MM.1S (cell line): ENCODE data around the gene FCGBP.

Source experiments
- DNase-seq: peaks from one replicate; pipeline ENCODE4 v3.0.0-alpha.2; 2015
- H2AFZ ChIP-seq: fragments of 300-600 bp; sonication (generic); 2 replicates; pipeline ENCODE4 v1.6.0; 2016; ENCODE audit warnings: antibody characterized with exemption, low read length
- H3F3A ChIP-seq: fragments of 300-600 bp; sonication (generic); 2 replicates; pipeline ENCODE4 v1.6.1; 2016; ENCODE audit warnings: mild to moderate bottlenecking, antibody characterized with exemption, low read length, moderate library complexity, mixed read lengths; ENCODE audit not compliant: insufficient read depth
- H3K27ac ChIP-seq: fragments of 300-600 bp; sonication (generic); 2 replicates; pipeline ENCODE4 v1.5.1; 2016; ENCODE audit warnings: mild to moderate bottlenecking, low read length
- H3K27me3 ChIP-seq: fragments of 300-600 bp; sonication (generic); replicated peaks from 2 replicates; pipeline ENCODE4 v1.6.0; 2016; ENCODE audit warnings: low read length; ENCODE audit not compliant: insufficient read depth
- H3K36me3 ChIP-seq: fragments of 300-600 bp; sonication (generic); replicated peaks from 2 replicates; pipeline ENCODE4 v1.6.1; 2016; ENCODE audit warnings: mild to moderate bottlenecking, low read length, mixed read lengths; ENCODE audit not compliant: insufficient read depth
- H3K4me1 ChIP-seq: fragments of 300-600 bp; sonication (generic); 2 replicates; pipeline ENCODE4 v1.6.1; 2016; ENCODE audit warnings: low read length, mixed read lengths
- H3K4me2 ChIP-seq: fragments of 300-600 bp; sonication (generic); 2 replicates; pipeline ENCODE4 v1.6.0; 2016; ENCODE audit warnings: low read depth, low read length
- H3K4me3 ChIP-seq: fragments of 300-600 bp; sonication (generic); 2 replicates; pipeline ENCODE4 v1.5.1; 2016; ENCODE audit warnings: low read length, mixed read lengths
- H3K79me2 ChIP-seq: fragments of 300-600 bp; sonication (generic); 2 replicates; pipeline ENCODE4 v1.6.1; 2016; ENCODE audit warnings: mixed run types, low read length, mixed read lengths
- H3K9ac ChIP-seq: fragments of 300-600 bp; sonication (generic); 2 replicates; pipeline ENCODE4 v1.6.1; 2016; ENCODE audit warnings: low read length, mixed read lengths
- H3K9me2 ChIP-seq: fragments of 300-600 bp; sonication (generic); replicated peaks from 2 replicates; pipeline ENCODE4 v1.6.1; 2016; ENCODE audit warnings: mild to moderate bottlenecking, low read length, mixed read lengths; ENCODE audit not compliant: insufficient read depth
- H3K9me3 ChIP-seq: fragments of 300-600 bp; sonication (generic); replicated peaks from 2 replicates; pipeline ENCODE4 v1.6.1; 2016; ENCODE audit warnings: mild to moderate bottlenecking, low read length, mixed read lengths; ENCODE audit not compliant: insufficient read depth
- H4K20me1 ChIP-seq: fragments of 300-600 bp; sonication (generic); 2 replicates; pipeline ENCODE4 v1.6.1; 2016; ENCODE audit warnings: mild to moderate bottlenecking, low read length, moderate library complexity, mixed read lengths; ENCODE audit not compliant: insufficient read depth
- EZH2 ChIP-seq: fragments of 300-600 bp; sonication (generic); optimal IDR thresholded peaks from 2 replicates; pipeline ENCODE3; 2017; ENCODE audit warnings: low read depth, mild to moderate bottlenecking, antibody characterized with exemption, low read length, mixed read lengths
- EZH2phosphoT487 ChIP-seq: fragments of 300-600 bp; sonication (generic); IDR thresholded peaks from 2 replicates; pipeline ENCODE4 v1.6.1; 2018; ENCODE audit warnings: antibody characterized with exemption, low read length
- TF ChIP-seq, protein P1 (sequence below): fragments of 300-600 bp; sonication (generic); IDR thresholded peaks from 2 replicates; pipeline ENCODE4 v1.5.1; 2016; ENCODE audit warnings: antibody characterized with exemption, low read length, mixed read lengths

FCGBP gene

GRCh38 chr19:39934584-39935363 lies at the start of gene FCGBP:
Gene FCGBP (minus strand): TSS chr19:39934634.
- H3K36me3 ChIP-seq, result no peaks in the 10 kb centered on the region
- no peak within 1 kb of the TSS for H3K4me3 ChIP-seq
- no peaks in the 10 kb centered on the region for H3F3A ChIP-seq
- no peak for DNase-seq
- H4K20me1 ChIP-seq, result no peaks in the 10 kb centered on the region
- no peaks in the 10 kb centered on the region for H3K9me3 ChIP-seq
- H3K4me1 ChIP-seq, result peaks cover 5% of the 10 kb centered on the region; the same call in 1 of the 2 replicates
- no peaks in the 10 kb centered on the region for H3K27me3 ChIP-seq
- H3K27ac ChIP-seq, result no peak within 1 kb of the TSS
- no peaks in the 10 kb centered on the region for H3K79me2 ChIP-seq
- no peak within 1 kb of the TSS for H3K4me2 ChIP-seq
- no peak within 1 kb of the TSS for H2AFZ ChIP-seq
- no peak within 1 kb of the TSS for H3K9ac ChIP-seq
- H3K9me2 ChIP-seq, result no peaks in the 10 kb centered on the region
- TF ChIP-seq, protein P1, sequence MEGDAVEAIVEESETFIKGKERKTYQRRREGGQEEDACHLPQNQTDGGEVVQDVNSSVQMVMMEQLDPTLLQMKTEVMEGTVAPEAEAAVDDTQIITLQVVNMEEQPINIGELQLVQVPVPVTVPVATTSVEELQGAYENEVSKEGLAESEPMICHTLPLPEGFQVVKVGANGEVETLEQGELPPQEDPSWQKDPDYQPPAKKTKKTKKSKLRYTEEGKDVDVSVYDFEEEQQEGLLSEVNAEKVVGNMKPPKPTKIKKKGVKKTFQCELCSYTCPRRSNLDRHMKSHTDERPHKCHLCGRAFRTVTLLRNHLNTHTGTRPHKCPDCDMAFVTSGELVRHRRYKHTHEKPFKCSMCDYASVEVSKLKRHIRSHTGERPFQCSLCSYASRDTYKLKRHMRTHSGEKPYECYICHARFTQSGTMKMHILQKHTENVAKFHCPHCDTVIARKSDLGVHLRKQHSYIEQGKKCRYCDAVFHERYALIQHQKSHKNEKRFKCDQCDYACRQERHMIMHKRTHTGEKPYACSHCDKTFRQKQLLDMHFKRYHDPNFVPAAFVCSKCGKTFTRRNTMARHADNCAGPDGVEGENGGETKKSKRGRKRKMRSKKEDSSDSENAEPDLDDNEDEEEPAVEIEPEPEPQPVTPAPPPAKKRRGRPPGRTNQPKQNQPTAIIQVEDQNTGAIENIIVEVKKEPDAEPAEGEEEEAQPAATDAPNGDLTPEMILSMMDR, result no peak
- TF ChIP-seq EZH2phosphoT487, result no peak
- no peak for TF ChIP-seq EZH2

DNA sequence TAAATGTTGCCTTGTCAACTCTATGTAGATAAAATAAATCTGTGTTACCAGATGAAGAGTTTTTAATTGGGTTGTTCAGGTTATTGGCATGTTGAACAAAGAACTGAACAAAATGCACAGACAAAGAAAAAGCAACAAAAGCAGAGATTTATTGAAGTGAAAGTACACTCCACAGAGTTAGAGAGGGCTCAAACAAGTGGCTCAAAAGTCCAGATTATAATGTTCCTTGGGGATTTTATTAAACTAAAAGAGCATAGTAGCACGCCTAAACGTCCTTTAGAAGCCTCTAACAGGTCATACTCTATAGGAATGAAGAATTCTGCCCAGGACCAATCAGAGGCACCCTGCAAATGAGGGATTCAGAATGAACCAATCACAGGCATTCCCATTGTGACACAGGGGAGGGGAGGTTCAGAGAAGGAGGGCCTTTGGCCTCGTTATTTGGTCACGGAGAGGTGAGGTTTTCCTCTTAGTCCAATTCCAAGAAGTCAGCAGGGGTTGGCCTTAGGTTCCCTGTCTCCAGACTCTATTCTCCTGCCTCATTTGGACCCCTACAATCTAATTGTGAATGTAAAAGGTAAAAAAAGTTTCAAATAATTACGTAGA lies 49.4 kb upstream of the FCGBP start:
- Histone ChIP-seq H3K9ac (no peak overlapping the region), H3K27me3 (no peaks in the 10 kb centered on the region), H3K36me3 (peaks cover 15% of the 10 kb centered on the region), H3K79me2 (peaks cover 19% of the 10 kb centered on the region; the same call in 1 of the 2 replicates), H3F3A (peaks cover 4% of the 10 kb centered on the region; the same call in 1 of the 2 replicates), H3K27ac (no peak overlapping the region), H3K4me3 (no peak overlapping the region), H2AFZ (no peak overlapping the region), H3K4me1 (no peaks in the 10 kb centered on the region), H3K9me3 (no peaks in the 10 kb centered on the region), H3K4me2 (no peak overlapping the region), H3K9me2 (no peaks in the 10 kb centered on the region), H4K20me1 (no peaks in the 10 kb centered on the region)
- no peak for DNase-seq
- TF ChIP-seq EZH2phosphoT487, result no peak
- TF ChIP-seq, protein P1, result no peak
- no peak for TF ChIP-seq EZH2

- Histone ChIP-seq H3K79me2 (peaks cover 19% of the 10 kb centered on the region; the same call in 1 of the 2 replicates), H3K4me2 (no peak overlapping the region), H3K9me3 (no peaks in the 10 kb centered on the region), H3K4me3 (no peak overlapping the region), H3K4me1 (no peaks in the 10 kb centered on the region), H3K9me2 (no peaks in the 10 kb centered on the region), H3K27me3 (no peaks in the 10 kb centered on the region), H3K9ac (no peak overlapping the region), H3K27ac (no peak overlapping the region), H4K20me1 (no peaks in the 10 kb centered on the region), H3F3A (peaks cover 4% of the 10 kb centered on the region; the same call in 1 of the 2 replicates), H2AFZ (no peak overlapping the region), H3K36me3 (peaks cover 15% of the 10 kb centered on the region)
- no peak for TF ChIP-seq EZH2phosphoT487
- TF ChIP-seq, protein P1, result no peak
- no peak for TF ChIP-seq EZH2
- DNase-seq, result no peak
These were observed 48.4 kb upstream of the FCGBP start for GRCh38 chr19:39982883-39983282.
